SIG-M5 treated with dmso at 0.1 percent for 504 hours (cell line): Measurements from ENCODE around the gene RETSAT.

Experiments
- DNase-seq: peaks from one replicate; lab custom pipeline; 2025; ENCODE audit not compliant: unreplicated experiment; lab: John Stamatoyannopoulos, UW

The RETSAT gene

DNA sequence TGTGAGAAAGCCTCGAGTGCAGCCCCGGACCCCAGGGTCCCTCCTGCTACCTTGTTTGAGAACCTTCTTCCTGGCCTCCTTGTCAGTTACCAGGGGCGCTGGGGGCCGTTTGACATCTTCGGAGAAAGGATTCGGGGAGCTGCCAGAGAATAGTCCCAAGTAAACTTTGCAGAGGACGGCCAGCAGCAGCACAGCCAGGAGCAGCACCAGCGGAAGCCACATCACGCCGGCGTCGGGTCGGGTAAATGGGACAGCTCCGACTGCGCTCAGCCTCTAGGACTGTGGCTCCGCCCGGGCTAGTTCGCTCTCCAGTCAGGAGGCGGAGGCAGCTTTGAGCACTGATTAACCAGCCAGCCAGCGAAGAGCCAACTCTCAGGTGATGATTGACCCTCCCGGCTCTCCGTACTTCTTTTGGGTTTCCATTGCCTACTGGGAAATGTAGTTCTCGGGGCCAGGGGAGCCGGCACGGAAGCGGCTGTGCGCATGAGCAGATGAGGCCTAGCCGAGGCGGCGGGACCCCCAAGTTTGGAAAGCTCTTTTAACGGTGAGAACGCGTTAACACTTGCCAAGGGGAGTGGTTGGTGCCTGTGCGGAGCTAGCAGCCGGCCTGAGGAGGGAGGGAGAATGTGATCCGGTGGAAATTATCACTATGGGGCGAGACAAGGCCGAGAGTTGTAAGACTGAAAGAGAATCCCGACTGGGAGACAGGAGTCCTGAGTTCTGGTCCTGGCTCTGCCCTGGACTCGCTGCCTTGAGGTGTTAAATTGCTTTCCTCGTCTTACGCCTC is at the start of gene RETSAT, which contains the start of gene ELMOD3:
RETSAT (minus strand) TSS at position 243 of the 787 bp plus-strand sequence; CDS start at position 222, 21 bp downstream.
ELMOD3 (plus strand) TSS at position 484 of the 787 bp plus-strand sequence. CDS start 2,430 bp downstream, outside the sequence.
- peak; percentile 100 for DNase-seq

GRCh38 chr2:85401844-85402243 is 47.5 kb upstream of the RETSAT start:
- peak; percentile 82 for DNase-seq

- DNase-seq, result no peak
Measured at GRCh38 chr2:85401464-85401805, 47.1 kb upstream of the RETSAT start.

DNA sequence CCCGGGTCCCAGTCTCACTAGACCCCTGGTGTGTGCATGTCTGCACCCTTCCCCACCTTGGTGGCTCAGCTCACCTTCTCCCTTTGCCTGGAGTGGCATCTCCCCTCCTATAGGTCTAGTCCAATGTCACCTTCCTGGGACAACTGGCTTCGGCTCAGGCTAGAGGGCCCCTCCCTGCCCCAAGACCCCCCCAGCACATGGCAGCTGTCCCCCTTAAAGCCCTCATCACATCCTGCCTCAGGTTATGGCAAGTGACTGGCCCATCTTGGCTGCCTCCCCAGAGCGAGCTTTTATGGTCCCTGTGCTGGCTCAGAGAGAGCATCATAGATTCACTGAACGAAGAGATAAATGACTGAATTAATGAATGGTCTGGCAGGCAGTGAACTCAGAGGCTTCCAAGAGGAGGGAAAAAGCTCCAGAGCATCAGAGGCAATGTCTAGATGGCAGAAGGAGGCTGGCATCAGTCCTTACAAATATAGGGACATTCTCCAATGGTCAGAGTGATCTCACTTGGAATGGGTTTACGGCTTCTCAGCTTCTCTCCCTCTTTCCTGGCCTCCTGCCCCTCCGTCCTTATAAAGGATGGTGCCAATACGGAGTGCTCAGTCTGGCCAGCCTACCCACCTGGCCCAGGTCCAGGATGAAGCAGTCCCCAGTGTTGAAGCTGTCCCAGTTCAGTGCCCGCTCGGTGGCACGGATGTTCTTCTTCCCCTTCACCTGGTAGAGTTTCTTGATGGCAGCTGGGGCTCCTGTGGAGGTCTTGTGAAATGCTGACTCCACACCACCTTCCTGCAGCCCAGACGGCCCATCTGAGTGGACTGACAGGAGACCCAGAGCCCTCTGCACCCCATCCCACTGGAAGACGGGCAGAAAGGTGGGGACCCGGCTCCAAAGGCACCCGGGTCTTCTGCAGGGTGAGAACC is 46.5 kb upstream of the RETSAT start:
- no peak for DNase-seq

DNA sequence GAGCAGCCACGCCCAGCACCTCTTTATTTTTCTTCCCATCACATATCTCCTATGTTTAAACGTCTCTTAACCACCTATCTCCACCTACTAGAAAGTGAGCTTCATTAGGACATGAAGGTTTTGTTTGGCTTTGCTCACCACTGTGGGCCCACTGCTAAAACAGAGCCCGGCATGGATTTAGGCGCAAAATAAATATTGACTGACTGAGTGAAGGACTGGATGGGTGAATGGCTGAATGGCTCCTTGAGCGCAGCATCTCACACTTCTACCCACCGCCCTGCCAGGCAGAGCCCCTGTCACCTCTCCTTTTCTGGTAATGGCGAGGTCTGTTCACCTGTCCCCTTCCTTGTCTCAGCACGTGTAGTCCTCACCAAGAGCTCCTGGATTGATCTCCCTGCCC is 45.7 kb upstream of the RETSAT start:
- DNase-seq, result no peak

DNA sequence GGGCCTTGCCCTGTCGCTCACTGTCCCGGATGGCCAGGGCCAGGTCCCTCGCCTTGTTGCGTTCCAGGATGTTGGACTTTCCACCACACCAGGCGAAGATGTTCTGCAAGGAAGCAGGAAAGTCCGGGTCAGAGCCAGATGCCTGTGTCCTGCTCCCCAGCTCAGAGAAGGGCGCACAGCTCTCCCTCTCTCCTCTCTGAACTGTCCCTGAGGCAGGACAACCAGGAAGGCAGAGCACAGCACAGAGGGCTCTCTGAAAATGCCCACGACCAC is 44.8 kb upstream of the RETSAT start:
- DNase-seq, result no peak

GRCh38 chr2:85398426-85399182 is 44.3 kb upstream of the RETSAT start:
- no peak for DNase-seq

DNA sequence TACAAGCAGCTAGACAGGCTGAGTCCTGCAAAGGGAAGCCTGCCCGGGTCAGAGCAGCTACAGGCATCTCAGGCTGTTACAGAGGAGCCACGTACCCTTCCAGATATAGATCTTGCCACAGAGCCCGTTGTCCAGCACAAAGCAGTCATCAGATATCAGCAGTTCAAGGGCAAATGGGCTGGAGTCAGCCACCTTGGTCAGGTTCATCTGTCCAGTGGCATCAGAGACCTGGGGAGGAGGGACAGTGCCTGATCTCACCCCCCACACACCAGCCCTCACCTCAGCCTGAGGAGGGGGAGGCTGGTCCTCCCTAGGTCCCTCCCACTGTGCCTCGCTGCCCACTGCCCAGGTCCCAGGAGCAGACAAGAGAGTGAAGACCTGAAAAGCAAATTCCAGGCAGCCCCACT is 43.6 kb upstream of the RETSAT start:
- no peak for DNase-seq

DNA sequence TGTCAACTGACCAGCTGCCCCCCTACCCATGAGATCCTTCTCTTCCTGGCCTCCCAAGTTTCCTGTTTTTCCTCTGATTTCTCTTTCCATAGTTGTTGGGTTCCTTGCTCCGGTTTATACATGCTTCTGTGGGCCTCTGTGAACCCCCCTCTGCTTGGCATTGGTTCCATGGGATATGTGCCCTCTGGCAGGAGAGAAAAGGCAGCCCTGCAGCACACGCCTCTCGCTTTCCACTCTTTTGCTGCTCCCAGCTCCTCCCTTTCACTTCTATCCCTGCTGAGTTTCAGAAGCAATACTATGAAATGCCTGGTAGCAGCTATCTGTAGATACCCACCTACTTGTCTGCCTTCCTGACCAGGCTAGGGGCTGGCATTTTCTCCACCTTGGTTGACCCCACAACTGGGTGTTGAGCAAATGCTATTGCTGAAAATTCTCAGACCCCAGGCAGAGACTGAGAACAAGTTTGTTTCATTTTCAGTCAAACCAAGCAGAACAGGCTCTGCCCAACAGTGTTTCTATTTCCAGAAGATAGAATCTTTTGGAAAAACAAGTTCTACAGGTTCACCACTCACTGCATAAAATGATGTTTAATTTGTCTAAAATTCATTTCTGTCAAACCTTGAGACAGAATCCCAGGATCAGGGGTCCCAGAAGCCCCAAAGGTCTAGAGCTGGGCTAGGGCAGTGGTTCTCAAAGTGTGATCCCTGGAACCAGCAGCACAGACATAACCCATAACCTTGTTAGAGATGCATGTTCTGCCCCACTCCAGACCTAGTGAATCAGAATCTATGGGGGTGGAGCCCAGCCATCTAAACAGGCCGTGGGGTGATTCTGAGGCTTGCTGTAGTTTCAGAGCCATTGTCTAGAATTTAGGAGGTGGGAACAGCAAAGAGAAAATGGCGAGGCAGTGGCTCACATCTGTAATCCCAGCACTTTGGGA is 42.5 kb upstream of the RETSAT start:
- peak; percentile 43 for DNase-seq

- no peak for DNase-seq
Measured at GRCh38 chr2:85395912-85396475, 41.7 kb upstream of the RETSAT start.

- DNase-seq, result no peak
Measured at GRCh38 chr2:85394976-85395375, 40.6 kb upstream of the RETSAT start.

DNA sequence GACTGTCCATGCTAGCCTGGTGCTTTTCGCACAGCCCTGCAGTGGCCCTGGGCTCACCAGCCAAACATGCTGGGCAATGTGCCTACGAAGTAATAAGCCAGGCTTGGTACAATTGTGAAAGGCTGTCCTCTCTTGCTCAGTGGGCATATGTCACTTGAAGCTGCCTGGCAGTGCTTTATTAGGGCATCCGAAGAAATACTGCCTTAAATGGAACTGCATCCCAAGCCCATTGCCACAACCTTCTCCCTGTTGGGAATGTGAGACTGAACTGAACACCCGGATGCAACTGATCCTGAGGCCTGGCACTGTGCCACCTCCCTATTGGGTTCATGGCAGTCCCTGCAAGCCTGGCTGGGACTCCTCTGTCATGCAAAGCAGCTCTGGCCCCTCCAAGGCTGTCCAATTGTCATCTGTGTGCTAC is 39.9 kb upstream of the RETSAT start:
- no peak for DNase-seq

GRCh38 chr2:85393836-85394235 is 39.5 kb upstream of the RETSAT start:
- DNase-seq, result no peak

GRCh38 chr2:85390941-85391669 is 36.8 kb upstream of the RETSAT start:
- peak; percentile 28 for DNase-seq

DNA sequence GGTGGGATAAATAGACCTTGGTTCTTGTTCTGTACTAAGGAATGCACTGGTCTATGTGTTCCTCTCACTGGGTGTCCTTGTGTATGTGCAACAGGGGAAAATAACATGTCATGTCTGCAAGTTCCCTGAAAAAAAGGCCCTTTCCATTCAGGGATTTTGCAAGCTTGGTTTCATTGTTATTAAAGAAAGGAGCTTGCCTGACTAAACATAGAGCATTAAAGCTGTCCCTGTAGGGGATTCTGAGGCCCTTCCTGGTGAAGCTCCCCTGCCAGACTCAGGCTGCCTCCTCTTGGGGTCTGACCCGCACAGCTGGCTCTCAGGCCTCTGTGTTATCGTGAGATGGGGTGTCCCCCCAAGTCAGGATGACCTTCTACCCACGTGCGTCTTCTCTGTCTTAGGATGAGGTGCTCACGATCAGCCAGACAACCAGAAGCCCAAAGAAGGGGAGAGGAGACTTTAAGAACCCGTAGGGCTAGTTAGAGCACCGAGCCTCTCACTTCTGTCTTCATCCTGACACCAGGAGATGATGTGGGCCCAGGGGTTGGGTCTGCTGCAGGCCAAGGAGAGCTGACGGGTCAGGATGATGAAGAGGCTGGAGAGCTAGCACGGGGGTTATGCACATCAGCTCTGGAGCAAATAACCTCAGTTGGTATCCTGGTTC is 34.7 kb upstream of the RETSAT start:
- DNase-seq, result no peak

GRCh38 chr2:85387754-85388153 is 33.4 kb upstream of the RETSAT start:
- DNase-seq, result no peak

DNA sequence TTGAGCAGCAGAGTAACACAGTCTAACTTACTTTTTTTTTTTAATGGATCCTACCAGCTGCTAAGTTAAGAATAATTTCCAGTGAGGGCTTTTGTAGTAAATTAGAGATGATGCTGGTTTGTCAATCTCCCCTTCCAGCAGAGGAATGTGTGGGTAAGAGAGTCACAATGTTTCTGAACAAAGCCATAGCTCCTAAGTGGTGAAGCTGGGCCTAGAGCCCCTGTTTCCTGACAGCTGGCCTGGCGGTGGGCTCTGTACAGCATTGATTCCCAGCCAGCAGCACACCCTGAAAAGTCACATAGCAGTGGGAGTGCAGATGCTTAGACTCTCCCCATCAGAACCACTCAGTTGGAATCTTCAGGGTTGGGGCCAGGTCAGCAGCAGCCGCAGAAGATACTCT is 31.4 kb upstream of the RETSAT start:
- DNase-seq, result no peak

GRCh38 chr2:85383850-85384249 is 29.5 kb upstream of the RETSAT start:
- no peak for DNase-seq

GRCh38 chr2:85383151-85383550 is 28.8 kb upstream of the RETSAT start:
- DNase-seq, result peak; percentile 34
